ENCODE measurements around the gene WDR90.

- no peak for TF ChIP-seq CTCF (IDR thresholded peaks at IDR 0.05; ENCODE audit: low read depth, low read length)
- TF ChIP-seq POLR2A (IDR thresholded peaks at IDR 0.05; ENCODE audit: extremely low read depth, insufficient read length) = no peak
These were observed 2.4 kb upstream of the WDR90 start for GRCh38 chr16:646679-647172.

Measured in NB4 (cell line).